GM18499 (cell line): ENCODE measurements around the gene TPD52L2.
"Not testable (repeated sequence)": the region's sequence is repeated elsewhere in the genome, so short reads cannot be mapped to it uniquely, and the experiment has no call there.

Experiments used
- ATAC-seq: cut with Tn5 transposase; IDR thresholded peaks from one replicate; pipeline ENCODE4 v1.9.1; 2021; ENCODE audit warnings: moderate number of reproducible peaks; ENCODE audit not compliant: insufficient read depth, unreplicated experiment

TPD52L2 gene

DNA sequence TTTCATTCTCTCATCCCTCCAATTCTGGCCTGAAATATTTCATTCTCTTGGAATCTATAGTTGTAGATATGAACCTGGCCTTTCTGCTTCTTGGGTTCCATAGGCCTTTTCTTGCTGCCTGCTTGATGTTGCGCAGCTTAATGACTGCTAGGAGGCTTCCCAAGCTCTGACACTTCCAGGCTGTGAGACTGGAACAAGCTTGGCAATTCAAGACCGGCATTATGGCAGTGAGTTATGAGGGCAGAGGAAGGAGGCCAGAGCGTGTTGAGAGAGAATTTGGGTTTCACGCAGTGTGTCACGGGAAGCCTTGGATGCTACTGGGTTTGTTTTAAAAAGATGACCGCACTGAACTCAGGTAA is 28.9 kb downstream of the TPD52L2 start:
- no peak for ATAC-seq

DNA sequence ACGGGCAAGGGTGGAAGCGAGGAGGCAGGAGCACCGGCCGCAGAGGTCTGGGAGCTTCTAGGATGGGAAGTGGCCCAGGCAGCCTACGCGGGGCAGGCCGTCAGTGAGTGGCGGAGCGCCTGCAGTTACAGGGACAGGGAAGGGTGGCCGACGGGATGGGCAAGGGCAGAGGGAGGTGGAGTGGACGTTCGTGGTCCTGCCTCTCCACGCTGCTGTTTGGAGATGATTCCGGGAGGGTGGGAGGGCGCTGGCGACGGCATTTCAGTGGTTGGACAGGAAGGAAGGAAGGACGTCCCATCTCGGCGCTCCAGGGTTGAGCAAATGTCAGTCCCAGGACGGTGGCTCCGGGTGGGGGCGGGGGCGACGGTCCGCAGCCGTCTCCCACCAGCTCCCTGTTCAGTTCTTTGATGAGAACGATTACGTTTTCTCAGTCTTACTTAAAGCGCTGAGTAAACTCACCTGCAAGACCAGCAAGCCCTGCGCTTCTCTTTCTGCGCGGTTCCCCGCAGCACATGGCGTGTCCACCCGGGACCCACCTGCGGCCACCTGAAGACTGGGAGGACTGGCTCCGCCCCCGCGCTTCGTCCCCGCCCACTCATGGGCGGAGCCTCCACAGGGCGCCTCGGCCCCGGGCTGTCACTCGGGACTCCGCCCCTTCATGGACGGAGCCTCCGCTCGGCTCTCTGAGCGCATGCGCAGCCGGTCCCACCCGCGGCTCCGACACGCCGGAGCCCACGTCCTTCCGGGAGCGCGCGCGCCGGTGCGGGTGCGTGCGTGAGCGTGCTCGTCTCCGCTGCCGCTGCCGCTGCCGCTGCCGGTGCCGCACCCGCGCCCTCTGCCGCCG is 29.5 kb downstream of the TPD52L2 start, which contains the start of gene DNAJC5:
Gene DNAJC5, plus strand, starts transcription at position 769 of the 844 bp plus-strand sequence. CDS start 33,220 bp downstream, outside the sequence.
- peak; percentile 66 for ATAC-seq

- no peak for ATAC-seq
Measured at GRCh38 chr20:63895202-63895951, 30.3 kb downstream of the TPD52L2 start.

DNA sequence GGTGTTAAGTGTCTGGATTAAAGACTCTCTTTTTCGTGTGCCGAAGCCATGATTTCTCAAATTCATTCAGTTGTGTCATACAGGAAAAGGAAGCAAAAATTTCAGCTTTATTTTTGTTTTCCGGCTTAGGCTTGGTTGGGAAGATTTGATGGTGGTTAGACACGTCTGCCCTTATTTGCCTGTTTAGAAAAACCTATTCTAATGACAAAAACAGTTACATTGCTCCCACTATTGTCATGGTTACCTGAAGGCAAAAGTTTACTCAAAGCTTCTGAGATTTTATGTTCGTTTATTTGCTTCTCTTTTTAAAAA is 30.8 kb downstream of the TPD52L2 start:
- ATAC-seq: no peak

- ATAC-seq: no peak
Measured at GRCh38 chr20:63896264-63897105, 31.4 kb downstream of the TPD52L2 start.

- no peak for ATAC-seq
Measured at GRCh38 chr20:63897978-63898561, 33.0 kb downstream of the TPD52L2 start.

DNA sequence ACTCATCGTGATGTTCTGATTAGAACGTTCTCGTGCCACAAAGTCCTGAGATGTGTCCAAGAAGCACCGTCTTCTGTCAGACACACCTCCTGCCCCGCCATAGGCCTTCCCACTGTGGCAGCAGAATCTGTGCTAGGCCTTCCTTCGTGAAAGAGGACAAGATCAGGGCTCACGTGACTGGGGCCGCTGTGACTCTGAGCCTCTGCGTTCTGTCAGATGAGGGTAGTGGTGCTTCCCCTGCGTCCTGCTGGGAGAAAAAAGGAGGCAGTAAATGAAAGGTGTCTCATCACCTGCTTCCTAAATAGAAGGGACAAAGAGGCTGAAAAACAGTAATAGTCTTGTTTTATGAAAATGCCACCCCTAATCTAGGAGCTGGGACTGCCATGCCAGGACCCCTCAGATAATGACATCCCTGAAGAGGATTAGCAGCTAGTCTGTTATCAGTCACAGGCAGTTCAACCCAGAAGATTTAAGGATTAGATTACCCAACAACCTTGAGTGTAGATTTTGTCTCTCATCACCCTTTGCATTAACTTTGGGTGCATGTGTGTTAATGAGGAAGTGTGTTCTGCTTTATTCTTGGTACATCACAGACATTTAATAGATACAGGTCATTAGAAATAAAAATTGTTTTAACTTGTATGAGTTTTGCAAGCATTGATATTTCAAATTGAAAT is 34.0 kb downstream of the TPD52L2 start:
- ATAC-seq: no peak

DNA sequence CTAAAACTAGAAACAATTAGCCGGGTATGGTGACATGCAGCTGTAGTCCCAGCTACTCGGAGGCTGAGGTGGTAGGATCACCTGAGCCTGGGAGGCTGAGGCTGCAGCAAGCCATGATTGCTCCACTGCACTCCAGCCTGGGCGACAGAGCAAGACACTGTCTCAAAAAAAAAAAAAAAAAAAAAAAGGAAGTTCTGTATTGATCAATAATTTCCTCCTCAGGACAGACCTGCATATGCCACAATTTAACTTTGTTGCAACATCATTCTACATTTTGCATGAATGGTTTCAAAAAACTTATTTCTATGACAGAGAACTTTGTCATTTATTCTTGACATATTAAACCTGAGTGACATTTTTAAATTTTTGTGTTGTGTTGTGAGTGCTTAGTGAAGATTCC is 35.3 kb downstream of the TPD52L2 start:
- no peak for ATAC-seq

- ATAC-seq: no peak
Measured at GRCh38 chr20:63903796-63904561, 38.9 kb downstream of the TPD52L2 start.

DNA sequence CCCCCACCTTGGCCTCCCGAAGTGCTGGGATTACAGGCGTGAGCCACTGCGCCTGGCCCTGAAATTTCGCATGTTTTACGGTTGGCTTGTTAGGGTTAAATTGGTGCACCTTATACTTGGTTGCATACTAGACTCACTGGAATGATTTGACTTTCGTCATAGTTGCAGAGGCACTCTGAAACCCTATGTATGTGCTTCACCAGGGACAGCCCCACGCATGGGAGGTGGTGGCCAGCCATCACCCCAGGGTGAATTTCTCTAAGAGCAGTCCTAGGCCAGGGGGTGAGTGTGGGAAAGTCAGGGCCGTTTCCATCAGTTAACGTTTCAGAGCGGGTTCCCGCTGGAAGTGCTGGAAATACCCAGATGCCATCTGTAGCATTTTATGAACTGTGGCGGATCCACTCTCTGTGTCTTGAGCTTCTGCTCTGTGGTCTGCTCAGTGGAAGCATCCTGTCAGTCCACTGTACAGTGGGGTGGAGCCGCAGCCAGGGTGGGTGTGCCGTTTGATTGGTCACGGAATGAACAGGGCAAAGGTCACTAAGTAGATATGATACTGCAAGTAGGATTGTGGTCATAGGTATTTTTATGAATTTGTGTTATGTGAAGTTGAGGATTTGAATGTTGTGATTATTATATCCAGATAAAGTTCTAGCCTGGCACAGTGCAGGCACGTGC is 43.1 kb downstream of the TPD52L2 start:
- ATAC-seq: no peak

- ATAC-seq: no peak
Measured at GRCh38 chr20:63911176-63911575, 46.1 kb downstream of the TPD52L2 start.

DNA sequence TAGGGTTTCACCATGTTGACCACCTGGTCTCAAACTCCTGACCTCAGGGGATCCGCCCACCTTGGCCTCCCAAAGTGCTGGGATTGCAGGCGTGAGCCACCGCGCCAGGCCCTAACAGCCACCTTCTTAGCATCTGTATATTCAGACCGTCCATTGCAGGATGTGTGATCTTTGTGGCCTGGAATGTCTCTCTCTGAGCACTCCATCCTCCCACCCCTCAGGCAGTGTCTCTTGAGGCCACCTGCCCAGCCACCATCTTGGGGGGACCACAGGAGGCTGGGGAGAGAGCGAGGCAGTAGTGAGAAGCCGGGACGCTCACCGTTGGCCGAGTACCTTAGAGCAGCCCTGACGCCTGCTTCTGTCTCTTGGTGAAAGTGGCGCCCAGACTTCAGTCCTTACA is 48.7 kb downstream of the TPD52L2 start:
- no peak for ATAC-seq

DNA sequence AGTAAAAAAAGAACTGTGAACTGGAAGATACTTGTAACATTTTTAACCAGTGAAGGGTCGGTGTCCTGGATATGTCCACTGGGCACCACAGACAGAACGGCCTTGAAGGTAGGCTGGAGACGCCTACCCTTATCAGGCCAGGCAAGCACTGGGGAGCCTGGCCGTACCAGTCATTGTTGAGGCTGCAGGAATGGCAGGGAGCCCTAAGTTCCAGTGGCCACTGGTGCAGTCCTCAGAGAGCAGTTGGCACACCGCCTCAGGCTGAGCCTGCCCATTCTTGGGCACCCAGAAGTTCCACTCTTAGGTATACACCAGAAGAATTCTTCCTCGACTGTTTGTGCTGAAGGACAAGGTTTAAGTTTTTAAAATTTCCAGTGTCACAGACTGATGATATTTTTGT is 50.4 kb downstream of the TPD52L2 start:
- ATAC-seq: no peak

GRCh38 chr20:63916371-63916939 is 51.4 kb downstream of the TPD52L2 start:
- not testable (repeated sequence) for ATAC-seq

DNA sequence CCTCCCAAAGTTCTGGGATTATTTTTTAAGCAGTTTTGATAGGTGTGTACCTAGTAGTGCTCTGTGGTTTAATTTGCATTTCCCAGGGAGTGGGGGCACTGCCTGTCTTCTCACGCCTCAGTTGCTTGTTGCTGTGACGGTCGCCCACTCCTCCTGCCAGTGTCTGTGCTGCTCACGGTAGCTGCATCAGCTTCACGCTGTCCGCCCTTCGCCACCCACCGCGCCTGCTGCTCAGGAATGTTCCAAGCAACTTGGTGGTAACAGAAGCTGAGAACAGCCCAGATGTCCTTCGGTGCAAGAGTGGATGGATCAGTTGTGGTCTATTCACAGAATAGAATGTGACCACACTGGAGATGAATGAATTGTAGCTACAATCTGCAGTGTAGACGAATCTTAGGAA is 52.7 kb downstream of the TPD52L2 start:
- ATAC-seq: no peak

DNA sequence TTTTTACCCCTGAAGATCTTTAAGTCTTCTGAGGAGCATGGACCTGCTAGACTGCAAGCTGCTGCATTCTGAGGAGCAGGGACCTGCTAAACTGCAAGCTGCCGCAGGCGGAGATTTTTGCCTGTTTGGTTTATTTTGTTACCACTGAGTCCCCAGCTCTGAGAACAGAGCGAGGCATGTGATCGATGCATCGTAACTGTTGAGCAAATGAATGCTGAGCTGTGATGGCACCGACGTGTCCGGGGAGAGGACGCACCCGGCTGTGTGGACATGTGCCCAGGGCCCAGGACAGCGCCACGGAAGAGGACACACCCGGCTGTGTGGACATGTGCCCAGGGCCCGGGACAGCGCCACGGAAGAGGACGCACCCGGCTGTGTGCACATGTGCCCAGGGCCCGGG is 54.1 kb downstream of the TPD52L2 start:
- no peak for ATAC-seq

DNA sequence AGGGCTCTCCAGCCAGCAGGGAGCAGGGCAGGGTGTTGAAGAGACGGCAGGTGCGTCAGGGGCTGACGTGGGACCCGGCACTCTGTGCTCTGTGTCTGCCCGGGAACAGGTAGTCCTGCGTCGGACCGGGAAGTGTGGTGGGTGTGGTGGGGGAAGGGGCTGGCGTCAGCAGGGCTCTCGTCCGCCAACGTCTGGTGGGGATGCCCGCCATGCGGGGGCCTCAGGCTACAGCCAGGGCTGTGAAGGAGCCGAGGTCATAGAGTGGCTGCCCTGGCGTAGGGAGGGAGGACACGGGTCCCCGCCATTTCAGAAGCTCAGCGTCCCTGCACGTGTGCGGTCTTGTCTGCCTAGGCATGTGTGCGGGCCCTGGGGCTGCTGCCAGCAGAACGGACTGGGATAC is 55.2 kb downstream of the TPD52L2 start:
- ATAC-seq: no peak

GRCh38 chr20:63923651-63924050 is 58.6 kb downstream of the TPD52L2 start:
- no peak for ATAC-seq
